ENCODE measurements around the gene GFPT1.

Gene GFPT1

DNA sequence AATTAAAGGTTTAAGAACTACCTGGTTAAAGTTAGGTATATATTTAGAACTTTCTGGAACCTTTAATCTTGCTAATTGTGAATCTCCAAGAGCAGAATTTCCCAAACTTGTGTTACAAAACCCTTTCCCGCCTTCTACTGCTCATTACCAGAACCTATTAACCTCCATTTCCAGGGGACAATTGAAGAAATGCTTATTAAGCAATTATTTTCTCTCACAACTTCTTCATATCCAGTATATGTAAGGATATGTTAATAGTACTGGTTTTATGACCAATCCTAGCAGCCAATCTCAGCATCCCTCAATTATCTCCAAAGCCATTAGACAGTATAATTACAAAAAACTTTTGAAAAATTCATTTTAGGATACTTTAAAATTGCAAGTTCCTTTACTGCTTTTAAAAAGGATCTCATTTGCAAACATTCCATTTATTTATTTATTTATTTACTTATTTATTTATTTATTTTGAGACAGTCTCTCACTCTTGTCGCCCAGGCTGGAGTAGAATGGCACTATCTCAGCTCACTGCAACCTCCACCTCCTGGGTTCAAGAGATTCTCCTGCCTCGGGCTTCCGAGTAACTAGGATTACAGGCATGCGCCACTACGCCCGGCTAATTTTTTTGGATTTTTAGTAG, 3.7 kb downstream of the GFPT1 start:
- Histone ChIP-seq H3K4me3 (ENCODE audit: insufficient read depth, low read length, poor library complexity, severe bottlenecking) (no peak overlapping the region), H3K9me2 (replicated peaks; ENCODE audit: insufficient read depth, low read length) (no peaks in the 10 kb centered on the region), H3K36me3 (ENCODE audit: low read length) (no peaks in the 10 kb centered on the region), H3K9me3 (ENCODE audit: insufficient read depth, low read length) (no peaks in the 10 kb centered on the region), H3K27me3 (ENCODE audit: low read length) (no peaks in the 10 kb centered on the region), H3F3A (ENCODE audit: insufficient read depth) (no peaks in the 10 kb centered on the region), H2AFZ (ENCODE audit: low read depth, low read length, severe bottlenecking) (no peak overlapping the region), H3K4me2 (ENCODE audit: low read depth, low read length, poor library complexity, severe bottlenecking) (no peak overlapping the region), H3K27ac (ENCODE audit: low read depth, low read length) (no peak overlapping the region), H3K79me2 (ENCODE audit: insufficient read depth, low read length) (peaks cover 84% of the 10 kb centered on the region), H4K20me1 (ENCODE audit: low read depth, low read length) (no peaks in the 10 kb centered on the region), H3K9ac (ENCODE audit: low read length) (no peak overlapping the region)
- TF ChIP-seq, protein P1, sequence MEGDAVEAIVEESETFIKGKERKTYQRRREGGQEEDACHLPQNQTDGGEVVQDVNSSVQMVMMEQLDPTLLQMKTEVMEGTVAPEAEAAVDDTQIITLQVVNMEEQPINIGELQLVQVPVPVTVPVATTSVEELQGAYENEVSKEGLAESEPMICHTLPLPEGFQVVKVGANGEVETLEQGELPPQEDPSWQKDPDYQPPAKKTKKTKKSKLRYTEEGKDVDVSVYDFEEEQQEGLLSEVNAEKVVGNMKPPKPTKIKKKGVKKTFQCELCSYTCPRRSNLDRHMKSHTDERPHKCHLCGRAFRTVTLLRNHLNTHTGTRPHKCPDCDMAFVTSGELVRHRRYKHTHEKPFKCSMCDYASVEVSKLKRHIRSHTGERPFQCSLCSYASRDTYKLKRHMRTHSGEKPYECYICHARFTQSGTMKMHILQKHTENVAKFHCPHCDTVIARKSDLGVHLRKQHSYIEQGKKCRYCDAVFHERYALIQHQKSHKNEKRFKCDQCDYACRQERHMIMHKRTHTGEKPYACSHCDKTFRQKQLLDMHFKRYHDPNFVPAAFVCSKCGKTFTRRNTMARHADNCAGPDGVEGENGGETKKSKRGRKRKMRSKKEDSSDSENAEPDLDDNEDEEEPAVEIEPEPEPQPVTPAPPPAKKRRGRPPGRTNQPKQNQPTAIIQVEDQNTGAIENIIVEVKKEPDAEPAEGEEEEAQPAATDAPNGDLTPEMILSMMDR (IDR thresholded peaks at IDR 0.05; ENCODE audit: insufficient read depth, low read length, poor library complexity, severe bottlenecking): no peak
- TF ChIP-seq EZH2phosphoT487 (conservative IDR thresholded peaks at IDR 0.05; ENCODE audit: low read length): no peak

DNA sequence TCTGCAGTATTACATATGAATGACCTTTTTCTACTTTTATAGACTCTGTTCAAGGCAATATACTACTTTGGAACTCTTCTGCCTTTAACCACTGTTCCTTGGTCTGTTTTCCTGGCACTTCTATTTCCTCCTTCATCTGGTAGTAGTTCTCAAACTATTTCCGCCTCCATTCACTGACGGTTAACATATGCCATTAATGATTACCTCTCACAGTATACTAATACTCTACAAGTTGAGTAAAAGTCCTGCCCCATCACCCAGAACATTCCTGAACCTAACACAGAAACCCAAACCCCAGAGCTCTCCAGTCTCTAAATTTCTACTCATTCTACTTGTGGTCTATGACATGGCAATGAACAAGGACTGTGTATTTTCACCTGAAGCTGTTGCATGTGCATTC, 4.5 kb downstream of the GFPT1 start:
- Histone ChIP-seq H3F3A (ENCODE audit: insufficient read depth) (no peaks in the 10 kb centered on the region), H3K4me3 (ENCODE audit: insufficient read depth, low read length, poor library complexity, severe bottlenecking) (no peak overlapping the region), H3K4me2 (ENCODE audit: low read depth, low read length, poor library complexity, severe bottlenecking) (no peak overlapping the region), H3K9me2 (replicated peaks; ENCODE audit: insufficient read depth, low read length) (no peaks in the 10 kb centered on the region), H3K27me3 (ENCODE audit: low read length) (no peaks in the 10 kb centered on the region), H3K27ac (ENCODE audit: low read depth, low read length) (no peak overlapping the region), H3K9ac (ENCODE audit: low read length) (no peak overlapping the region), H2AFZ (ENCODE audit: low read depth, low read length, severe bottlenecking) (no peak overlapping the region), H3K36me3 (ENCODE audit: low read length) (no peaks in the 10 kb centered on the region), H4K20me1 (ENCODE audit: low read depth, low read length) (no peaks in the 10 kb centered on the region), H3K9me3 (ENCODE audit: insufficient read depth, low read length) (no peaks in the 10 kb centered on the region), H3K79me2 (ENCODE audit: insufficient read depth, low read length) (peaks cover 91% of the 10 kb centered on the region)
- TF ChIP-seq, protein P1 (IDR thresholded peaks at IDR 0.05; ENCODE audit: insufficient read depth, low read length, poor library complexity, severe bottlenecking): no peak
- no peak for TF ChIP-seq EZH2phosphoT487 (conservative IDR thresholded peaks at IDR 0.05; ENCODE audit: low read length)

DNA sequence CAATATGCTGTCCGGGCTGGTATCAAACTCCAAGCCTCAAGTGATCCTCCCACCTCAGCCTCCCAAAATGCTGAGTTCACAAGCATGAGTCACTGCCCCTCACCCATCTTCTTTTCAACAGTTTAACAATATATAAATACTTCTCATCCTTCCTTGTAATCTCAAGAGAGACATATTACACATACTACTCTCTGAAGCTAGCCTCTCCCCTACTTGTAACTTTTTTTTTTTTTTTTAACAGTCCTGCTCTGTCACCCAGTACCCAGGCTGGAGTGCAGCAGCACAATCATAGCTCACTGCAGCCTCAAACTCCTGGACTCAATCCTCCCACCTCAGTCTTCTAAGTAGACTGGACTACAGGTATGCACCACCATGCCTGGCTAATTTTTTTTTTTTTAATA, 5.7 kb downstream of the GFPT1 start:
- TF ChIP-seq, protein P1 (IDR thresholded peaks at IDR 0.05; ENCODE audit: insufficient read depth, low read length, poor library complexity, severe bottlenecking): no peak
- no peak for TF ChIP-seq EZH2phosphoT487 (conservative IDR thresholded peaks at IDR 0.05; ENCODE audit: low read length)
- Histone ChIP-seq H3K9ac (ENCODE audit: low read length) (no peak overlapping the region), H3K4me3 (ENCODE audit: insufficient read depth, low read length, poor library complexity, severe bottlenecking) (no peak overlapping the region), H3K36me3 (ENCODE audit: low read length) (no peaks in the 10 kb centered on the region), H3K79me2 (ENCODE audit: insufficient read depth, low read length) (peaks cover 96% of the 10 kb centered on the region), H3K9me3 (ENCODE audit: insufficient read depth, low read length) (no peaks in the 10 kb centered on the region), H2AFZ (ENCODE audit: low read depth, low read length, severe bottlenecking) (no peak overlapping the region), H3K9me2 (replicated peaks; ENCODE audit: insufficient read depth, low read length) (no peaks in the 10 kb centered on the region), H4K20me1 (ENCODE audit: low read depth, low read length) (no peaks in the 10 kb centered on the region), H3K4me2 (ENCODE audit: low read depth, low read length, poor library complexity, severe bottlenecking) (no peak overlapping the region), H3K27me3 (ENCODE audit: low read length) (no peaks in the 10 kb centered on the region), H3K27ac (ENCODE audit: low read depth, low read length) (no peak overlapping the region), H3F3A (ENCODE audit: insufficient read depth) (0 out of 2 replicates have a peak, but pooled peaks cover 4% of the 10 kb centered on the region)

All from SU-DHL-6 (cell line).